GM18951 (cell line): ENCODE data around the gene RNPEPL1.

Source experiments
- POLR2A ChIP-seq: IDR thresholded peaks from 4 replicates; pipeline ENCODE4 v1.6.1; 2011; ENCODE audit warnings: mild to moderate bottlenecking; ENCODE audit not compliant: insufficient read length, insufficient read depth; ENCODE audit errors: extremely low read depth
- in situ Hi-C: fragments of 300-500 bp; cut with MboI; formaldehyde crosslinking; loops from one replicate; pipeline ENCODE4 v1.12.0; 2022; ENCODE audit warnings: low sequenced_read_pairs, mixed read lengths, inconsistent platforms; ENCODE audit not compliant: unreplicated experiment

Gene RNPEPL1

DNA sequence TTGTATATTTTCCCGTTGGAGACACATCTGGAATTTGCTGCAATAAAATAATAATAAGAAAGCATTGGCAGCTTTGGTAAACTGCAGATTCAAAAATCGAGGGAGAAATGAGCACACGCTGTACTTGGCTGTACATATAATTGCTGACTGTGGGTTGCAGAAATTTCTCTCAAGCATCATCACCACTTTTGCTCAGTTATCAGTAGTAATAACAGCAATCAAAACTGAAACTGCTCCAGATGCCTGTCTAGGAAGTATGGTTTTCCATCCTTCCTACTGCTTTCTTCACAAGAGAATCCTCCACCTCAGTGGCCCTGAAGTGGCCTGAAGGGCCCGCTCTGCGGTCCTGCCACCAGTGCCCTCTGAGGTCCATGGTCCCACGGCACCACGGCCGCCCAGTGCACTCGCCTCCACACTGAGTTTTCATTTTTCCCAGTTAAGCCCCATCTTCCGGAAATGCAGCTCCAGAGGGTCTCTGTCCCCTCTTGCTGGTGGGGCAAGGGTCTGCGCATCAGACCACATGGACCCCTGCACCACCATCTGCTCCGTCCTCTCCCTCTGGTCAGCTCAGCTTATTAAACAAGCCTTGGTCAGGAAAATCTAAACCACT lies 4.2 kb upstream of the RNPEPL1 start:
- in situ Hi-C loops: no loop called here
- no peak for TF ChIP-seq POLR2A

DNA sequence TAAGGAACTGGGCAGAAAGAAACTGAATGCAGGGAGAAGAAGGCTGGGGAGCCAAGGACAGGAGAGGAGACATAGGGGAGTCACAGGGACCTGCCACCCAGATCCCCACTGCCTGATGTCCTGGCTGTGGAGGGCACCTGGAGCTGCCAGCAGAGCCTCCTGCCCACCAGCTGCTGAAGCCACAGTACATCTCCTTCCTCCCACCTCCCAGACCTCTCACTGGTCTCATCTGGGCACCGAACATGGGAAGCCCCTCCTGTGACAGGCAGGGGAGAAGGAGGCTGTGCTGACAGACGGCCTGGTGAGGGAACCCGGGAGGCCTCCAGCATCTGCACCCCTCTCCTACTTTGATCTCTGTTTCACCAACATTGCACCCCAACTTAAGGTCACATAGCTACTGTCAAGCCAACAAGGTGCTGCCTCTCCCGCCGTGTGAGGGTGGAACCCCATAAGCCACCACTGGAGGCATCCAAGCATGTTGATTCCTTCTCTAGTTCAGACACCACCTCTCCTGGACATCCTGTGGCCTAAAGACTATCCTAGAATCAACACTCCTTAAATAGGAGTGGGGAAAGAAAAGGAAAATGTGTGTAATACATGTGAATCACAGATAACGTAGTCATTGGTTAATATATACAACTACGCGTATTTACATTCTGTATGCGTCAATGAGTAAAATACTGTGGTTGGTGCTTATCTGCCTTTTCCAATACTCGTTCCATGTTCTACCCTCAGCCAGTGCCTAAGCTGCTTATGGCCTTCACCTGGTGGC lies 3.5 kb upstream of the RNPEPL1 start:
- in situ Hi-C loops: no loop called here

DNA sequence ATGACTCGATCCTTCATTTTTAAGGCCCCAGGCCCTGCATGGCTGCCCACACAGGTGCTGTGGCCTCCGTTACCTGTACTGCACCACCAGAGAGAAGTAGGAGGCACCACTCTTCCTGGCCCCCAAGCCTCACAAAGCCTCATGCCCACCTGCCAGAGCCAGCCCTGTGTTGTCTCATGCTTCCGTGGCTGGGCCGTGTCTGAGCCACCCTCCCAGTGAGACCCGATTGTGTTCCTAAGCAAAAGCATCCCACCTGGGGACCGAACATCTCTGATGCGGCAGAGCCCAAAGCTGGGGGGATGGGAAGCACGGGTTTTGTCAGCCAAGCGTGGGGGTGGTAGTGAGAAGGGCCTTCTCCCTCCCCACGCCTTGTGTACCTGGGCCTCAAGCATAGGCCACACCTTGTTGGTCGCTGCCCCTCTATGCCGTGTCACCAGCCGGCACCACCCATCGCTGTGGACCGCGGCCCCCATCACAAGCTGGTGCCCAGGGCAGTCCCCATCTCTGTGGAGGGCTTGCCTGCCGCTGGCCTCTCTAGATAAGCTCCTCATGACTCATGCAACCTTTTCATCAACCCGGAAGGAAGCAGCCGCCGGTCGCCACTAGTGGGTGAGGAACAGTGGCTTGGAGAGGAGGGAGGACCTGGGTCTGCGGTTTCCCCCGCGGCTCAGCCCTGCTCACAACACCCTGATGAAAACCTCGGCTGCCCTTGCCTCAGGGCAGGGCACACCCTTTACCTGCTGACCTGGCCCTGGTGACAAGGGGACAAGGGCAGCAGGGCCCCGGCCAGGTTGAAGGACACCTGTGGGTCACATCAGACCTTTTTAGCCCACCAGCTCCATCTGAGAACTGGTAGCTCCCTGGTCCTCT lies 2.7 kb upstream of the RNPEPL1 start:
- peak; percentile 63 for TF ChIP-seq POLR2A
- in situ Hi-C loops: no loop called here

More for the DNA sequence above, 3.5 kb upstream of the RNPEPL1 start:
- no peak for TF ChIP-seq POLR2A

DNA sequence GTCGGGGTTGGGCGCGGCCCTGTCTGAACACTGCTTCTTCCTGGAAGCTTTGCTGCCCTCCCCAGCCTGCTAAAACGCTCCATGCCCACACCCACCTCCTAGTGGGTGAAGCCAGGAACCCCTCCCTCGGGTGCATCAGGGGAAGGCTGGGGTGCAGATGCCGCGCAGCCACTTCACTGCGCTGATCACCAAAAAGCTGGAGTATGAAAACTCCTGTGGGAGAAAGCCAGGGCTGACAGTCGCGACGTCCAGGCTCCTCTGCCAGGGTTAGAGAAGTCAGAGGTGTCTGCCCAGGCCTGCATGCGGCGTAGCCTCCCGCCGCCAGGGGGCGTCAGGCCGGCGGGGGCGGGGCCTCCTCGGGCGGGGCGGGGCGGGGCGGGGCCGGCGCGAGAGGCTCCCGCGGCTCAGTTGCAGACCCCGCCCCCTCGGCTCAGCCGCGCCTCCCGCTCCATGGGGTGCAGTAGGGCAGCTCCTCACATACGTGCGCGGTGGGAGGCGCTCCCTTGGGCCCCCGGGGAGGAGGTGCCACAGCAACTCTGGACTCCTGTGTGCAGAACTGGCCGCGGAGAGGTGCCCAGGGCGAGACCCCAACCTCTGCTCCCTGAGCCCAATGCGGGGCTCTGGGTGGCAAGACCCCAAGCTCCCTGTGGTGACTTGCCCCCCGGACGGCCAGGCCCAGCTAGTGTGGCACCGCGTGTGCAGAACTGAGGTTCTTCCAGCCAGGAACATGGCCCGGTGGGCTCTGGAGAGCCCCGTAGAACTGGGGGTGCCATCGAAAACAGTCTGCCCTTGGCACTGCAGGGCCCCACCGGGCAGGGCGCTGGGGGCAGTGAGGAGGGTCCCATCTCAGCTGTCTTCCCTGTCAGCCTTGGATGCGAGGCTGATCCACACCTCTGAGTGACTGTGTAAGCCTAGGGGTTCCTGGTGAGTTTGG lies 1.8 kb upstream of the RNPEPL1 start:
- TF ChIP-seq POLR2A: peak; percentile 52
- in situ Hi-C loops: no loop called here

DNA sequence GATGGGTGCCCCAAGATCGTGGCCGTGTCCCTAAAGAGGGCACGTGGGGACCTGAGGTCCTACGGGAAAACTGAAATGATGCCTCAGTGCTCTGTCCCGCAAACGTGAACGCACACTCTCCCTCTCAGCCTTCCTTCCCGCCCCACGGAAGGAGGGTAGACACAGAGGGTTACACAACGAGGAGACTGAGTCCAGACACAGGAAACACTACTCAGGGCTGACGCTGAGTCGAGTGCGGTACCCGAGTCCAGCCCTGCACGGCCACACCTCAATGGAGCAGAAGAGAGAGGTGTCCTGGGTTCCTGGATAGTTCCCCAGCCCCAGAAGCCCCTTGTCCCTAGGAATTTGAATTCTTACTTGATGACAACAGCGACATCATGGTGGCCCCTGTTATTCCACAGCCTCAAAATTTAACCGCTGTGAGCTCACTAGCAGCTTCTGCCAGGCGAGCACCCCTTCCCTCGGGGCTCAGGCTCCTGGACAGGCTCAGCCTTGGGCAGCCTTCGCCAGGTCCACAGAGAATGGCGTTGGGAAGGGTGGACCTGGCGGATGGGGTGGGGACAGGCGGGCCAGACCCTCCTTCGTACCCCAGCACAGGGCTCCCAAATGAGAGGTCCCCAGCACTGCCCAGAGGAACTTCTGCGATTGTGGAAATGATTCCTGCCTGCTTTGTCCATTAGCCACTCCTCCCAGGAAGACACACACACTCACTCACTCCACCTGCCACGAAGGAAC lies 980 bp upstream of the RNPEPL1 start:
- no peak for TF ChIP-seq POLR2A
- in situ Hi-C loops: no loop called here

DNA sequence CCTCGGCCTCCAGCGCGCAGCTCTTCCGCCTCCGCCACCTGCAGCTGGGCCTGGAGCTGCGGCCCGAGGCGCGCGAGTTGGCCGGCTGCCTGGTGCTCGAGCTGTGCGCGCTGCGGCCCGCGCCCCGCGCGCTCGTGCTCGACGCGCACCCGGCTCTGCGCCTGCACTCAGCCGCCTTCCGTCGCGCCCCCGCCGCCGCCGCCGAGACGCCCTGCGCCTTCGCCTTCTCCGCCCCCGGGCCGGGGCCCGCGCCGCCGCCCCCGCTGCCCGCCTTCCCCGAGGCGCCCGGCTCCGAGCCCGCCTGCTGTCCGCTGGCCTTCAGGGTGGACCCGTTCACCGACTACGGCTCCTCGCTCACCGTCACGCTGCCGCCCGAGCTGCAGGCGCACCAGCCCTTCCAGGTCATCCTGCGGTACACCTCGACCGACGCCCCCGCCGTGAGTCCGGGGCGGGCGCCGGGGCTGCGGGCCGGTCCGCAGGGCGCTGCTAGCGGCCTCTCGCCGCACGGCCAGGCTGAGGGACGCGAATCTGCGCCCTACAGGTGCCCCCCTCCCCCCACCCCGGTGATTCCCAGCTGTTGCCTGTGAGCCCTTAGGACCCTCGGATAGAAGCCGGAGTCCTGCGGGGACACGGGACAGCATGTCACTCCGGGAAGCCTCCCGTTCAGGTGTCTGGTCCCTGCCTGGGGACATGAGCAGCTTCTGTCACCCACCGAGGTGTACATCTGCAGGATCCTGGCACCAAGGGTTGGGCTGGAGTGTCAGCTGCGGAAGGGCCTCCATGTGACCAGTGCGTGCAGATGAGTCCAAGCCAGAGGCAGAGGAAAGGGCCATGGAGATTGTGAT lies 616 bp downstream of the RNPEPL1 start:
- in situ Hi-C loops: no loop called here

DNA sequence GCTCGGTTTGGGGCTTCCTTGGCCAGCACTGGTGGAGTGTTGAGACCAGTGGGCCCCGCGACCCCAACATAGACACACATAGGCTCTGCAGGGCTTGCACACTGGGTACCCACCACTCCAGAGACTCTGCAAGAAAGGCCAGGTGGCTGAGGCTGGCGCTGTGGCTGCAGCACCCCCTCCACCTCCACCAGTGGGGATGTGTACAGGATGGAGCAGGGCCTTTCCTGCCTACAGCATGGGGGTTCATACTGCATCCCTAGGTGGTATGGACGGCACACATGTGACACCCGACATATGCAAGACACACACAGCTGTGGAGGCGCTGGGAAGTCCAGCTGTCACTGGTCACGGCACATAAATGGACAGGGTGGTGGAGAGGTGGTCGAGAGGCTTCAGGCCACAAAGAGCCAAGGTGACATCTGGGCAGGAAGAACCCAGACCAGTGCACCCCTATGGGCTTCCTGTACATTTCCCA lies 1.3 kb downstream of the RNPEPL1 start:
- TF ChIP-seq POLR2A: no peak
- in situ Hi-C loops: no loop called here

More for the DNA sequence above, 616 bp downstream of the RNPEPL1 start:
- TF ChIP-seq POLR2A: peak; percentile 60

DNA sequence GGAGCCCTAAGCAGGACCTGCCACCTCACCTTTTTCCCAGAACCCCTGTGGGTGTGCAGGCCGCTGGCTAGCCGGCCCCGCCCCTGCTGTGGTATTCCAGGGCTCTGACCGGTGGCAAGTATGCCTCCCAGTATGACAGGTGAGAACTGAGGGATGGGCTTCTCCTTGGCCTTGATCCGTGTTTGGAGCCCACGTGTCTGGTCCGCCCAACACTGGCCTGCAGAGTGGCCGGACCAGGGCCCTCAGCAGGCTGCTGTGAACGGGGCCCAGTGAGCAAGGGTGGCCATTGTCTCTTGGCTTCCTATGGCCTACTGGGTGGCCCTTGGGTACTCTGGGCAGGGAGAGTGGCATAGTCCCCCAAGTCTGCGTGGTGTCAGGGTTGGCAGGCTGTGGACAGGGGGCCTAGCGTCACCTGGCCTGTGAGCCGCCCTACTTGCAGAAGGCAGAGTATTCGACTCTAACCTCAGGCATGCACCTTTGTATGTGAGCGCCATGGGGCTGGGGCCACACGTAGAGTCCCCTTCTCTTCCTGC lies 1.8 kb downstream of the RNPEPL1 start:
- in situ Hi-C loops: no loop called here
- TF ChIP-seq POLR2A: no peak

DNA sequence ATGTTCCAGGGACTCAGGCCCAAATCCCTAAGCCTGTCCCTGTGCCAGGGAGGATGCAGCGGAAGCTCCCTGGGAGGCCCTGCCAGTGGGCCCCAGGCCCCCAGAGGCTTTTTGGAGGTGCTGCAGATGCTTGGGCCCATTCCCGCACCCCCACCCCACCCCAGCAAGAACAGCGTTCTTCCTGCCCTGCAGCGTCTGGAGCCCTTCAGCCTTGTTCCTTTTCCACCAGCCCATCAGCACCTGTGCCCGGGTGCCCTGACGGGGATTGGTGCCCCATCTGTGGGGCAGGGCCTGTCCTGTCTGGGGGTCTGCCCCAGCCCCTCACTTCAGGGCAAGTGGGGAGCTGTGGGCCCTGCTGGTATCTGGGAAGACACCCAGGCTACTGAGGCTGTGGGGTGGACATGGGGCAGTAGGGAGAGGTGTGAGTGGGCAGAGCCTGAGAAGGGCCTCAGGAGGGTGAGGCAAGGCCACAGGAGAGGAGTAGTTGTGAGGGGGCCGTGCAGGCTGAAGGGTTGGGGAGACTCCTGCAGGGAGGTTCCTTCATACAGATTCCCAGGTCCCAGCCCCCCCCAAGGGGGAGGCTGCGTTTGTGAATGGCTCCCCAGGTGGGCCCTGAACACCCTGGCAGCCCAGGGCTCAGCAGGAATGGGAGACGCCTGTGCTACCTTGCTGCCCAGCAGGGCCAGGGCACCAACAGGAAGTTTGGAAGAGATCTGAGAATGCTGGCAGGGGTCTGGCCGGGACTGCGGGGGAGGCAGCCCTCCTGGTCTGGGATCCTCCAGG lies 2.4 kb downstream of the RNPEPL1 start:
- TF ChIP-seq POLR2A: no peak
- in situ Hi-C loops: no loop called here

DNA sequence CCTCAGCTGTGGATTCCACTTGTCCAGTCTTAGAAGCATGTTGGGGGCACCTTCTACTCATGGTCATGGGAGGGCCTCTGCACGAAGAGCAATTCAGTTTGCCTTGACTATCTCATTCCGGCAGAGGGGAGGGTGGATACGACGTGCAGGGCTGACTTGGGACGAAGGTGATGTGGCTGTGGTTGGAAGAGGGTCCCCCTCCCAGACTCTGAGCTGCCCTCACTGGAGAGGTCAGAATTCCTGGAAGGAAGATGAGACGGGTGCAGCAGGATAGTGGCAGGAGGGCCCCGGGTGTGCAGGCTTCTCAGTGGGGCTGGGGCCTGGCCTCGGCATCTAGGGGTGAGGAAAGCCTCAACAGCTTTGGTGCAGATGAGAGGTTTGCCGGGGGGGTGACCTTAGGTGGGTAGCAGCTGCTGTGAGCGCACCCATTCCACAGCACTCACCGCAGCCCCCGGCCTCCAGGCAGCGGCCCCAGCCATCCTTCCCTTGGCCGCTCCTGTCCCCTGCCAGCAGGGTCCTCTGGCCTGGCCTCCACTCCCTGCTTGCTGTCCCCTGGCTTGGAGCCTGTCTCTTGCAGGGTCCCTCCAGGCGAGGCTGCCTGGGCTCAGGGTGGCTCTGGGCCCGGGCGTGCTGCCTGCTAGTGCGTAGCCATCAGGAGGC lies 3.2 kb downstream of the RNPEPL1 start:
- in situ Hi-C loops: no loop called here
- no peak for TF ChIP-seq POLR2A
